GM23338 (cell line): ENCODE data around the gene HCRTR2. TPM values are rescaled to one million over a fixed set of nuclear protein-coding genes. Genes with fewer than 3 reads are reported as not detected.

Experiments used
- ATAC-seq: fragments of 200-7000 bp; cut with Tn5 transposase; 3 replicates; pipeline ENCODE4 v1.9.1; 2020
- DNase-seq: peaks from one replicate; pipeline ENCODE4 v3.0.0-alpha.2; 2015; ENCODE audit warnings: low spot score
- H2AFZ ChIP-seq: fragments of 200-600 bp; sonication (generic); 2 replicates; pipeline ENCODE4 v1.8.0; 2016; ENCODE audit warnings: antibody characterized with exemption, mild to moderate bottlenecking, moderate library complexity
- H3F3A ChIP-seq: fragments of 200-600 bp; sonication (generic); replicated peaks from 2 replicates; pipeline ENCODE4 v1.8.0; 2017; ENCODE audit warnings: antibody characterized with exemption, mixed run types, low read depth
- H3K27ac ChIP-seq: fragments of 200-600 bp; sonication (generic); 2 replicates; pipeline ENCODE4 v1.6.1; 2016; ENCODE audit warnings: low read depth
- H3K27me3 ChIP-seq: fragments of 200-600 bp; sonication (generic); 2 replicates; pipeline ENCODE4 v1.8.0; 2016; ENCODE audit warnings: mild to moderate bottlenecking, mixed run types, moderate library complexity; ENCODE audit not compliant: insufficient read depth
- H3K36me3 ChIP-seq: fragments of 200-600 bp; sonication (generic); 2 replicates; pipeline ENCODE4 v1.8.0; 2016; ENCODE audit warnings: mild to moderate bottlenecking; ENCODE audit not compliant: insufficient read depth
- H3K4me1 ChIP-seq: fragments of 200-600 bp; sonication (generic); 2 replicates; pipeline ENCODE4 v1.8.0; 2016; ENCODE audit warnings: mild to moderate bottlenecking, moderate library complexity; ENCODE audit not compliant: insufficient read depth
- H3K4me2 ChIP-seq: fragments of 200-600 bp; sonication (generic); 2 replicates; pipeline ENCODE4 v1.7.1; 2017; ENCODE audit warnings: mixed run types
- H3K4me3 ChIP-seq: fragments of 200-600 bp; sonication (generic); 2 replicates; pipeline ENCODE4 v1.6.1; 2016; ENCODE audit warnings: mixed run types
- H3K79me2 ChIP-seq: fragments of 200-600 bp; sonication (generic); replicated peaks from 2 replicates; pipeline ENCODE4 v1.8.0; 2017; ENCODE audit warnings: mild to moderate bottlenecking; ENCODE audit not compliant: insufficient read depth
- H3K9me2 ChIP-seq: fragments of 200-600 bp; sonication (generic); 2 replicates; pipeline ENCODE4 v1.8.0; 2017; ENCODE audit not compliant: insufficient read depth
- H4K20me1 ChIP-seq: fragments of 200-600 bp; sonication (generic); replicated peaks from 2 replicates; pipeline ENCODE4 v1.8.0; 2017; ENCODE audit warnings: mild to moderate bottlenecking; ENCODE audit not compliant: insufficient read depth
- H3K27ac Mint-ChIP-seq: 2 replicates; pipeline ENCODE4 v1.8.0; 2020; ENCODE audit warnings: inconsistent platforms, mild to moderate bottlenecking, moderate library complexity, mixed read lengths
- H3K27me3 Mint-ChIP-seq: 3 replicates; pipeline ENCODE4 v1.8.0; 2022; ENCODE audit warnings: low read depth, mild to moderate bottlenecking, moderate library complexity, mixed read lengths, inconsistent platforms; ENCODE audit not compliant: insufficient read depth, poor library complexity
- H3K36me3 Mint-ChIP-seq: 3 replicates; pipeline ENCODE4 v1.8.0; 2021; ENCODE audit warnings: low read depth, mild to moderate bottlenecking, inconsistent platforms, moderate library complexity, mixed read lengths
- H3K4me1 Mint-ChIP-seq: 3 replicates; pipeline ENCODE4 v1.8.0; 2020; ENCODE audit warnings: mild to moderate bottlenecking, inconsistent platforms, mixed read lengths
- H3K4me3 Mint-ChIP-seq: 3 replicates; pipeline ENCODE4 v1.8.0; 2021; ENCODE audit warnings: moderate library complexity, mild to moderate bottlenecking, inconsistent platforms, mixed read lengths
- H3K9me3 Mint-ChIP-seq: 3 replicates; pipeline ENCODE4 v1.8.0; 2020; ENCODE audit warnings: moderate library complexity, mild to moderate bottlenecking, inconsistent platforms, mixed read lengths
- EZH2phosphoT487 ChIP-seq: fragments of 200-600 bp; sonication (generic); IDR thresholded peaks from one replicate; pipeline ENCODE4 v1.8.1; 2018; ENCODE audit warnings: antibody characterized with exemption; ENCODE audit not compliant: unreplicated experiment
- JUNB ChIP-seq: IDR thresholded peaks from one replicate; pipeline ENCODE4 v1.6.1; 2016; ENCODE audit warnings: antibody characterized with exemption; ENCODE audit not compliant: unreplicated experiment
- ZNF331 ChIP-seq: fragments of 250-450 bp; sonication (Bioruptor Pico); IDR thresholded peaks from 2 replicates; pipeline ENCODE4 v1.5.0; 2020; ENCODE audit warnings: low read depth, mild to moderate bottlenecking, moderate library complexity
- polyA plus RNA-seq: library from polyadenylated mRNA; unstranded; fragments of >200 nt; fragmentation: Nextera tagmentation; extraction: Ambion mirVana; gene quantifications from 2 replicates; pipeline ENCODE4 v1.2.1, GENCODE V29; 2016
- total RNA-seq: library from RNA; depleted of rRNA; stranded (reverse); fragments of >200 nt; shearing (Covaris generic); gene quantifications from 2 replicates; pipeline ENCODE4 v1.2.3, GENCODE V29; 2014
- TF ChIP-seq, protein P1 (sequence below): IDR thresholded peaks from one replicate; pipeline ENCODE4 v1.6.1; 2018; ENCODE audit warnings: antibody characterized with exemption; ENCODE audit not compliant: unreplicated experiment
- TF ChIP-seq, protein P2 (sequence below): IDR thresholded peaks from 2 replicates; pipeline ENCODE4 v1.6.1; 2016; ENCODE audit warnings: antibody characterized with exemption

Gene HCRTR2
- total and polyA plus RNA-seq, 2 experiments from 2014 or later: 0.15 TPM; not detected in 1

DNA sequence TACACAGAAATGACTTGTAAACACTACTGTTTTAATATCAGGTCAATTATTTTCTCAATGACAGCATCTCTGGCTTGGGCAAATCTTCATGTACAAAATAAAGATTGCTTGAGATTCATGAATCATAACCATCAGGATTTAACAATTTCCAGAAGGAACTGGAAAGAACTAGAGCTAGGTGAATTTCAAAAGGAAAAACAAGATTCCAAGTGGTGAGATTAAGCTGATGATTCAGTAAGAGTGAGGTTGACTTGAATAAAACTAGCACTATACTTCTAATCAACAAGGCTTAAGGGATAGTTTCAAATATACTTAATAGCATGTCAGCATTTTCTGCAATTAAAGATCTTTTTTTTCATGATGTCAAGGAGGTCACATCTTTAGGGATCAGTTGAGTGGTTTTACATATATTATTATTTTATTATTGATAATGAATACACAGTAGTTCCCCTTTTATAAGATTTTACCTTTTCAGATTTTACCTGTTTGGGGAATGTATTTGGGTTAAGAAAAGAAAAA is 43.5 kb upstream of the HCRTR2 start:
- H3K27ac Mint-ChIP-seq: no peak overlapping the region
- Histone ChIP-seq H4K20me1 (no peaks in the 10 kb centered on the region), H3K4me1 (no peaks in the 10 kb centered on the region), H3K79me2 (no peaks in the 10 kb centered on the region), H3K9me2 (0 out of 2 replicates have a peak, but pooled peaks cover under 1% of the 10 kb centered on the region), H3K27me3 (no peaks in the 10 kb centered on the region), H3K4me2 (no peak overlapping the region), H3K27ac (no peak overlapping the region), H3K36me3 (no peaks in the 10 kb centered on the region), H3K4me3 (no peak overlapping the region), H3F3A (no peaks in the 10 kb centered on the region), H2AFZ (no peak overlapping the region)
- TF ChIP-seq ZNF331 (CRISPR knock-in tag): no peak
- TF ChIP-seq JUNB: no peak
- TF ChIP-seq EZH2phosphoT487: no peak
- TF ChIP-seq, protein P1, sequence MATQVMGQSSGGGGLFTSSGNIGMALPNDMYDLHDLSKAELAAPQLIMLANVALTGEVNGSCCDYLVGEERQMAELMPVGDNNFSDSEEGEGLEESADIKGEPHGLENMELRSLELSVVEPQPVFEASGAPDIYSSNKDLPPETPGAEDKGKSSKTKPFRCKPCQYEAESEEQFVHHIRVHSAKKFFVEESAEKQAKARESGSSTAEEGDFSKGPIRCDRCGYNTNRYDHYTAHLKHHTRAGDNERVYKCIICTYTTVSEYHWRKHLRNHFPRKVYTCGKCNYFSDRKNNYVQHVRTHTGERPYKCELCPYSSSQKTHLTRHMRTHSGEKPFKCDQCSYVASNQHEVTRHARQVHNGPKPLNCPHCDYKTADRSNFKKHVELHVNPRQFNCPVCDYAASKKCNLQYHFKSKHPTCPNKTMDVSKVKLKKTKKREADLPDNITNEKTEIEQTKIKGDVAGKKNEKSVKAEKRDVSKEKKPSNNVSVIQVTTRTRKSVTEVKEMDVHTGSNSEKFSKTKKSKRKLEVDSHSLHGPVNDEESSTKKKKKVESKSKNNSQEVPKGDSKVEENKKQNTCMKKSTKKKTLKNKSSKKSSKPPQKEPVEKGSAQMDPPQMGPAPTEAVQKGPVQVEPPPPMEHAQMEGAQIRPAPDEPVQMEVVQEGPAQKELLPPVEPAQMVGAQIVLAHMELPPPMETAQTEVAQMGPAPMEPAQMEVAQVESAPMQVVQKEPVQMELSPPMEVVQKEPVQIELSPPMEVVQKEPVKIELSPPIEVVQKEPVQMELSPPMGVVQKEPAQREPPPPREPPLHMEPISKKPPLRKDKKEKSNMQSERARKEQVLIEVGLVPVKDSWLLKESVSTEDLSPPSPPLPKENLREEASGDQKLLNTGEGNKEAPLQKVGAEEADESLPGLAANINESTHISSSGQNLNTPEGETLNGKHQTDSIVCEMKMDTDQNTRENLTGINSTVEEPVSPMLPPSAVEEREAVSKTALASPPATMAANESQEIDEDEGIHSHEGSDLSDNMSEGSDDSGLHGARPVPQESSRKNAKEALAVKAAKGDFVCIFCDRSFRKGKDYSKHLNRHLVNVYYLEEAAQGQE: no peak
- H3K9me3 Mint-ChIP-seq: peaks cover 4% of the 10 kb centered on the region; the same call in 2 of the 3 replicates
- H3K27me3 Mint-ChIP-seq: peaks cover 1% of the 10 kb centered on the region
- ATAC-seq: no peak
- no peaks in the 10 kb centered on the region for H3K4me1 Mint-ChIP-seq
- H3K4me3 Mint-ChIP-seq: no peak overlapping the region
- no peaks in the 10 kb centered on the region for H3K36me3 Mint-ChIP-seq
- no peak for DNase-seq

DNA sequence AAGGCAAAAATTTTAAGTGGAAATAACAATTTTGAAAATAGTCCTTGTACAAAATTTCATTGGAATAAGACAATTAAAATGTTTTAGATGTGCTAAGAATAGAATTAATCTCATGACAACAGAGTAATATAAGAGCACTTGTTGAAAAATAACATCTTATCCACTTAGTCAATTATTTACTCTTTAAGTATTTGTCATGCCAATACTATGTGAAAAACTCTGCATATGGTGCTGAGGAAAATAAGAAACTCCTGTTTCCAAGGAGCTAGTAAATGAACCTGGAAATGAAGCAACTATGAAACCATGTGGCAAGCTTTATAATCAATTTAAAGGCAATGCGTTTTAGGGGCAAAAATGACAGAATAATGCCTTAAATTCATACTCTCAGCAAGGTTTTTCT is 42.7 kb upstream of the HCRTR2 start:
- no peak overlapping the region for H3K4me2 ChIP-seq

More for the DNA sequence above, 42.7 kb upstream of the HCRTR2 start:
- Histone ChIP-seq H3K27ac (no peak overlapping the region), H3F3A (no peaks in the 10 kb centered on the region), H3K36me3 (no peaks in the 10 kb centered on the region), H3K79me2 (no peaks in the 10 kb centered on the region), H3K4me1 (no peaks in the 10 kb centered on the region), H3K4me3 (no peak overlapping the region), H3K9me2 (no peaks in the 10 kb centered on the region), H2AFZ (no peak overlapping the region), H4K20me1 (no peaks in the 10 kb centered on the region), H3K27me3 (no peaks in the 10 kb centered on the region)
- peaks cover 1% of the 10 kb centered on the region for H3K27me3 Mint-ChIP-seq
- H3K4me1 Mint-ChIP-seq: no peaks in the 10 kb centered on the region
- H3K9me3 Mint-ChIP-seq: no peaks in the 10 kb centered on the region
- no peak overlapping the region for H3K27ac Mint-ChIP-seq
- ATAC-seq (no peak), DNase-seq (no peak)
- TF ChIP-seq, protein P2, sequence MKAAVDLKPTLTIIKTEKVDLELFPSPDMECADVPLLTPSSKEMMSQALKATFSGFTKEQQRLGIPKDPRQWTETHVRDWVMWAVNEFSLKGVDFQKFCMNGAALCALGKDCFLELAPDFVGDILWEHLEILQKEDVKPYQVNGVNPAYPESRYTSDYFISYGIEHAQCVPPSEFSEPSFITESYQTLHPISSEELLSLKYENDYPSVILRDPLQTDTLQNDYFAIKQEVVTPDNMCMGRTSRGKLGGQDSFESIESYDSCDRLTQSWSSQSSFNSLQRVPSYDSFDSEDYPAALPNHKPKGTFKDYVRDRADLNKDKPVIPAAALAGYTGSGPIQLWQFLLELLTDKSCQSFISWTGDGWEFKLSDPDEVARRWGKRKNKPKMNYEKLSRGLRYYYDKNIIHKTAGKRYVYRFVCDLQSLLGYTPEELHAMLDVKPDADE: no peak
- TF ChIP-seq ZNF331 (CRISPR knock-in tag): no peak
- H3K36me3 Mint-ChIP-seq: no peaks in the 10 kb centered on the region
- H3K4me3 Mint-ChIP-seq: no peak overlapping the region
